ENCODE measurements around the gene CECR2.

CECR2 gene

DNA sequence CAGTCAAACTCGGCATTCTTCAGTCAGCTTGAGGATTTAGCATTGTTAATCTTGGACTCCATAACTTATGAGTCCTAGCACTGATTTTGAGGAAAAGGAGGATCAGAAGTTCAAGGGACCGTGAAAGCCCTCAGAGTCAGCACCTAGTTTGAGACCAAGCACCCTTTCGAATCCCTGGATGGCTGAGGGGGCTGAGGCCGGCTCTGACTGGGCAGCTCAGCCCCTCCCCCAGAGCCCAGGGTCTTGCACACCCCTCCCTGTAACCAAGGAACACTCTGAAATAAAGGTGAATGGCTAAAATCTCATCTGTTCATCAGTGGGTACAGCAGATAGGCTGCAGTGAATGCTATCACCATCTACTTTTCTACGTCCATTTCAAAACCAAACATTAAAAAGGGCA lies 221.3 kb downstream of the CECR2 start:
- TF ChIP-seq MAX (IDR thresholded peaks at IDR 0.05) (no peak), EGR1 (IDR thresholded peaks at IDR 0.05) (no peak), CREB1 (IDR thresholded peaks at IDR 0.05; ENCODE audit: low read depth) (no peak), ZBTB7A (IDR thresholded peaks at IDR 0.05; ENCODE audit: low read depth) (no peak), TAF1 (IDR thresholded peaks at IDR 0.05; ENCODE audit: low read depth) (no peak), CEBPB (IDR thresholded peaks at IDR 0.05) (no peak), RAD21 (IDR thresholded peaks at IDR 0.05; ENCODE audit: low read depth) (no peak), EP300 (IDR thresholded peaks at IDR 0.05; ENCODE audit: borderline replicate concordance) (no peak), TEAD4 (IDR thresholded peaks at IDR 0.05) (no peak), USF1 (IDR thresholded peaks at IDR 0.05) (no peak), TCF12 (IDR thresholded peaks at IDR 0.05; ENCODE audit: low read depth) (no peak), YY1 (IDR thresholded peaks at IDR 0.05; ENCODE audit: low read depth) (no peak), FOXM1 (IDR thresholded peaks at IDR 0.05; ENCODE audit: borderline replicate concordance, low read depth) (no peak), NFIC (IDR thresholded peaks at IDR 0.05) (no peak)
- TF ChIP-seq, protein P1, sequence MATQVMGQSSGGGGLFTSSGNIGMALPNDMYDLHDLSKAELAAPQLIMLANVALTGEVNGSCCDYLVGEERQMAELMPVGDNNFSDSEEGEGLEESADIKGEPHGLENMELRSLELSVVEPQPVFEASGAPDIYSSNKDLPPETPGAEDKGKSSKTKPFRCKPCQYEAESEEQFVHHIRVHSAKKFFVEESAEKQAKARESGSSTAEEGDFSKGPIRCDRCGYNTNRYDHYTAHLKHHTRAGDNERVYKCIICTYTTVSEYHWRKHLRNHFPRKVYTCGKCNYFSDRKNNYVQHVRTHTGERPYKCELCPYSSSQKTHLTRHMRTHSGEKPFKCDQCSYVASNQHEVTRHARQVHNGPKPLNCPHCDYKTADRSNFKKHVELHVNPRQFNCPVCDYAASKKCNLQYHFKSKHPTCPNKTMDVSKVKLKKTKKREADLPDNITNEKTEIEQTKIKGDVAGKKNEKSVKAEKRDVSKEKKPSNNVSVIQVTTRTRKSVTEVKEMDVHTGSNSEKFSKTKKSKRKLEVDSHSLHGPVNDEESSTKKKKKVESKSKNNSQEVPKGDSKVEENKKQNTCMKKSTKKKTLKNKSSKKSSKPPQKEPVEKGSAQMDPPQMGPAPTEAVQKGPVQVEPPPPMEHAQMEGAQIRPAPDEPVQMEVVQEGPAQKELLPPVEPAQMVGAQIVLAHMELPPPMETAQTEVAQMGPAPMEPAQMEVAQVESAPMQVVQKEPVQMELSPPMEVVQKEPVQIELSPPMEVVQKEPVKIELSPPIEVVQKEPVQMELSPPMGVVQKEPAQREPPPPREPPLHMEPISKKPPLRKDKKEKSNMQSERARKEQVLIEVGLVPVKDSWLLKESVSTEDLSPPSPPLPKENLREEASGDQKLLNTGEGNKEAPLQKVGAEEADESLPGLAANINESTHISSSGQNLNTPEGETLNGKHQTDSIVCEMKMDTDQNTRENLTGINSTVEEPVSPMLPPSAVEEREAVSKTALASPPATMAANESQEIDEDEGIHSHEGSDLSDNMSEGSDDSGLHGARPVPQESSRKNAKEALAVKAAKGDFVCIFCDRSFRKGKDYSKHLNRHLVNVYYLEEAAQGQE (IDR thresholded peaks at IDR 0.05; ENCODE audit: low read depth), result no peak

DNA sequence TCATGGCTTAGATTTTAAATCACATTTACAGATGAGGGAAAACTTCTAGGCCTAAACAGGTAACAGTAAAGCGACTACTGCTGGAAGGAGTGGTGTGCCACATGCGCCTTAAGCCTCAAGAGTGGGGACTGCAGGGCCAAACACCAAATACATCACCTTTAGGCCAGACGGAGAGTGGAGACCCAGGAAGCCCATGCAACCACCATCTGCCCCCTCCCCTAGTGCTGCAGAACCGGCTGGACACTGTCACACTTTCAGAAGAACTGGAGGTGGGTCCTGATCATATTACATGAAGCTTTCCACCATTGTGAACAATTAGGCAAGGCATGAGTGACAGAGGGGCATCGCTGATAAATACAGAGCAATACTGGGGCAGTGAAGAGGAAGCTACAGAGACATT lies 222.9 kb downstream of the CECR2 start:
- TF ChIP-seq FOXM1 (IDR thresholded peaks at IDR 0.05; ENCODE audit: borderline replicate concordance, low read depth), result no peak
- TF ChIP-seq, protein P1 (IDR thresholded peaks at IDR 0.05; ENCODE audit: low read depth), result no peak
- TF ChIP-seq ZBTB7A (IDR thresholded peaks at IDR 0.05; ENCODE audit: low read depth), result no peak
- no peak for TF ChIP-seq NFIC (IDR thresholded peaks at IDR 0.05)
- TF ChIP-seq EP300 (IDR thresholded peaks at IDR 0.05; ENCODE audit: borderline replicate concordance), result no peak
- no peak for TF ChIP-seq CREB1 (IDR thresholded peaks at IDR 0.05; ENCODE audit: low read depth)
- TF ChIP-seq CEBPB (IDR thresholded peaks at IDR 0.05), result no peak
- TF ChIP-seq MAX (IDR thresholded peaks at IDR 0.05), result no peak
- no peak for TF ChIP-seq TAF1 (IDR thresholded peaks at IDR 0.05; ENCODE audit: low read depth)
- TF ChIP-seq YY1 (IDR thresholded peaks at IDR 0.05; ENCODE audit: low read depth), result no peak
- no peak for TF ChIP-seq EGR1 (IDR thresholded peaks at IDR 0.05)
- TF ChIP-seq TCF12 (IDR thresholded peaks at IDR 0.05; ENCODE audit: low read depth), result no peak
- no peak for TF ChIP-seq USF1 (IDR thresholded peaks at IDR 0.05)

- TF ChIP-seq YY1 (IDR thresholded peaks at IDR 0.05; ENCODE audit: low read depth), result no peak
- TF ChIP-seq NFIC (IDR thresholded peaks at IDR 0.05), result no peak
- TF ChIP-seq FOXM1 (IDR thresholded peaks at IDR 0.05; ENCODE audit: borderline replicate concordance, low read depth), result no peak
- TF ChIP-seq, protein P1 (IDR thresholded peaks at IDR 0.05; ENCODE audit: low read depth), result no peak
- no peak for TF ChIP-seq TCF12 (IDR thresholded peaks at IDR 0.05; ENCODE audit: low read depth)
- TF ChIP-seq MAX (IDR thresholded peaks at IDR 0.05), result no peak
These were observed 227.0 kb downstream of the CECR2 start for GRCh38 chr22:17596226-17596625.

- TF ChIP-seq EGR1 (IDR thresholded peaks at IDR 0.05), result no peak
- TF ChIP-seq EP300 (IDR thresholded peaks at IDR 0.05; ENCODE audit: borderline replicate concordance), result no peak
- TF ChIP-seq NFIC (IDR thresholded peaks at IDR 0.05), result no peak
- no peak for TF ChIP-seq USF1 (IDR thresholded peaks at IDR 0.05)
- no peak for TF ChIP-seq RAD21 (IDR thresholded peaks at IDR 0.05; ENCODE audit: low read depth)
- no peak for TF ChIP-seq FOXM1 (IDR thresholded peaks at IDR 0.05; ENCODE audit: borderline replicate concordance, low read depth)
- TF ChIP-seq TAF1 (IDR thresholded peaks at IDR 0.05; ENCODE audit: low read depth), result no peak
- no peak for TF ChIP-seq ZBTB7A (IDR thresholded peaks at IDR 0.05; ENCODE audit: low read depth)
- no peak for TF ChIP-seq CEBPB (IDR thresholded peaks at IDR 0.05)
- no peak for TF ChIP-seq TEAD4 (IDR thresholded peaks at IDR 0.05)
- no peak for TF ChIP-seq YY1 (IDR thresholded peaks at IDR 0.05; ENCODE audit: low read depth)
- TF ChIP-seq TCF12 (IDR thresholded peaks at IDR 0.05; ENCODE audit: low read depth), result no peak
- TF ChIP-seq MAX (IDR thresholded peaks at IDR 0.05), result no peak
- TF ChIP-seq, protein P1 (IDR thresholded peaks at IDR 0.05; ENCODE audit: low read depth), result no peak
- no peak for TF ChIP-seq CREB1 (IDR thresholded peaks at IDR 0.05; ENCODE audit: low read depth)
These were observed 228.0 kb downstream of the CECR2 start for GRCh38 chr22:17597217-17597616.
